A673 (cell line): Measurements from ENCODE around the gene HK1. TPM values are rescaled to one million over a fixed set of nuclear protein-coding genes. Genes with fewer than 3 reads are reported as not detected.

Experiments
- BruUV-seq: library from RNA; stranded (reverse); fragments of 400-500 nt; replicated peaks from 2 replicates; lab custom pipeline; 2021; lab: Mats Ljungman, UMichigan
- CTCF ChIA-PET: fragments of 300-600 bp; sonication (Branson Sonifier 250); formaldehyde crosslinking; loops from one replicate; lab custom pipeline; 2022; ENCODE audit warnings: antibody characterized with exemption; lab: Charles Lee
- POLR2A ChIA-PET: fragments of 300-600 bp; sonication (Branson Sonifier 250); formaldehyde crosslinking; loops from one replicate; lab custom pipeline; 2022; ENCODE audit warnings: antibody characterized with exemption; ENCODE audit not compliant: low non-redundant PET; lab: Charles Lee
- DNase-seq: peaks from one replicate; pipeline ENCODE4 v3.0.0-alpha.2; 2015; ENCODE audit warnings: low spot score
- H3K27ac ChIP-seq: fragments of 200-600 bp; sonication (generic); 2 replicates; pipeline ENCODE4 v1.5.1; 2016; ENCODE audit warnings: mixed run types, low read depth, mild to moderate bottlenecking, mixed read lengths, antibody characterized with exemption, low read length; ENCODE audit not compliant: poor library complexity, severe bottlenecking
- H3K27me3 ChIP-seq: fragments of 200-600 bp; sonication (generic); replicated peaks from 2 replicates; pipeline ENCODE4 v1.6.1; 2017; ENCODE audit warnings: mixed run types, low read depth, mild to moderate bottlenecking, mixed read lengths, antibody characterized with exemption, low read length; ENCODE audit not compliant: insufficient read depth, poor library complexity
- H3K36me3 ChIP-seq: fragments of 200-600 bp; sonication (generic); 2 replicates; pipeline ENCODE4 v1.6.1; 2016; ENCODE audit warnings: mixed run types, mild to moderate bottlenecking, mixed read lengths, antibody characterized with exemption, low read length; ENCODE audit not compliant: insufficient read depth, poor library complexity, severe bottlenecking
- H3K4me1 ChIP-seq: fragments of 200-600 bp; sonication (generic); 2 replicates; pipeline ENCODE4 v1.6.1; 2017; ENCODE audit warnings: mixed run types, mild to moderate bottlenecking, mixed read lengths, antibody characterized with exemption, low read length; ENCODE audit not compliant: insufficient read depth, poor library complexity, severe bottlenecking
- H3K4me3 ChIP-seq: fragments of 200-600 bp; sonication (generic); 2 replicates; pipeline ENCODE4 v1.5.1; 2016; ENCODE audit warnings: low read depth, mixed run types, mild to moderate bottlenecking, mixed read lengths, low read length; ENCODE audit not compliant: poor library complexity, severe bottlenecking
- H3K9me3 ChIP-seq: fragments of 200-600 bp; sonication (generic); 2 replicates; pipeline ENCODE4 v1.6.1; 2016; ENCODE audit warnings: mixed run types, low read depth, mild to moderate bottlenecking, mixed read lengths, antibody characterized with exemption, low read length; ENCODE audit not compliant: poor library complexity, severe bottlenecking
- EZH2 ChIP-seq: fragments of 200-600 bp; sonication (generic); IDR thresholded peaks from 2 replicates; pipeline ENCODE4 v1.6.1; 2017; ENCODE audit warnings: borderline replicate concordance, low read depth, mild to moderate bottlenecking, mixed read lengths, antibody characterized with exemption, low read length; ENCODE audit not compliant: poor library complexity, severe bottlenecking
- intact Hi-C: fragments of 100-400 bp; cut with micrococcal nuclease; formaldehyde crosslinking; loops from one replicate; pipeline ENCODE4 v1.10.0; 2022; ENCODE audit not compliant: unreplicated experiment
- total RNA-seq: library from RNA; stranded (reverse); gene quantifications from 2 replicates; pipeline ENCODE4 v1.2.3, GENCODE V29; 2021
- TF ChIP-seq, protein P1 (sequence below): fragments of 300-800, 200-600 bp; sonication (generic); conservative IDR thresholded peaks from 2 replicates; pipeline ENCODE4 v1.5.1; 2017; ENCODE audit warnings: low read depth, mild to moderate bottlenecking, antibody characterized with exemption, low read length, moderate library complexity, mixed read lengths

Gene HK1
- total RNA-seq, 1 experiment from 2014 or later = 107 TPM

DNA sequence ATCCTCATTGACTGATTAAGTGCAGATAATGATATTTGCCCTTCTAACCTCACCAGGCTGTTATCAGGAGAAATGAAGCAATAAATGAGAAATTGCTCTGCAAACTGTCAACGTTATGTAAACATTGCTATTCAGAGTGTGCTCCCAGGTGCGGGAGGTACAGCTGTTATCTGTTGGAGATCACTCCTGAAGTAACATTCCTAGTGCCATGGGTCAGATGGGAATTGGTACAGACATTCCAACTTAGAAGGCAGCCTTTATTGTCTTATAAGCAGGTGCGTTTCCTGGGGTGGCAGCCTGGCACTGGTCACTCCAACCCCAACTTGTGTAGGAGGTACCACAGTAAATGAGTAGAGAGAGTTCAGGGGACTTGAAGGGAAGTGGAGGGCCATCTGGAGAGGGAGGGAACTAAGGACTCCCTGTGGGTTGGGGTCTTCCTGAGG is 36.8 kb downstream of the HK1 start:
- Histone ChIP-seq H3K4me3 (no peak overlapping the region), H3K4me1 (peaks cover 13% of the 10 kb centered on the region), H3K36me3 (no peaks in the 10 kb centered on the region), H3K9me3 (no peaks in the 10 kb centered on the region), H3K27ac (no peak overlapping the region), H3K27me3 (no peaks in the 10 kb centered on the region)
- BruUV-seq = no TSS peak
- ChIA-PET POLR2A (no interaction called here), CTCF (no interaction called here)
- DNase-seq = no peak
- intact Hi-C loops = no loop called here
- TF ChIP-seq, protein P1, sequence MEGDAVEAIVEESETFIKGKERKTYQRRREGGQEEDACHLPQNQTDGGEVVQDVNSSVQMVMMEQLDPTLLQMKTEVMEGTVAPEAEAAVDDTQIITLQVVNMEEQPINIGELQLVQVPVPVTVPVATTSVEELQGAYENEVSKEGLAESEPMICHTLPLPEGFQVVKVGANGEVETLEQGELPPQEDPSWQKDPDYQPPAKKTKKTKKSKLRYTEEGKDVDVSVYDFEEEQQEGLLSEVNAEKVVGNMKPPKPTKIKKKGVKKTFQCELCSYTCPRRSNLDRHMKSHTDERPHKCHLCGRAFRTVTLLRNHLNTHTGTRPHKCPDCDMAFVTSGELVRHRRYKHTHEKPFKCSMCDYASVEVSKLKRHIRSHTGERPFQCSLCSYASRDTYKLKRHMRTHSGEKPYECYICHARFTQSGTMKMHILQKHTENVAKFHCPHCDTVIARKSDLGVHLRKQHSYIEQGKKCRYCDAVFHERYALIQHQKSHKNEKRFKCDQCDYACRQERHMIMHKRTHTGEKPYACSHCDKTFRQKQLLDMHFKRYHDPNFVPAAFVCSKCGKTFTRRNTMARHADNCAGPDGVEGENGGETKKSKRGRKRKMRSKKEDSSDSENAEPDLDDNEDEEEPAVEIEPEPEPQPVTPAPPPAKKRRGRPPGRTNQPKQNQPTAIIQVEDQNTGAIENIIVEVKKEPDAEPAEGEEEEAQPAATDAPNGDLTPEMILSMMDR = no peak
- TF ChIP-seq EZH2 = no peak

- no peak for TF ChIP-seq EZH2
- TF ChIP-seq, protein P1 = no peak
- Histone ChIP-seq H3K9me3 (no peaks in the 10 kb centered on the region), H3K4me3 (no peak overlapping the region), H3K27me3 (no peaks in the 10 kb centered on the region), H3K36me3 (no peaks in the 10 kb centered on the region), H3K4me1 (peaks cover 13% of the 10 kb centered on the region), H3K27ac (no peak overlapping the region)
- BruUV-seq = no TSS peak
- intact Hi-C loops = no loop called here
- DNase-seq = no peak
- POLR2A ChIA-PET = no interaction called here
- CTCF ChIA-PET = no interaction called here
These were observed 37.5 kb downstream of the HK1 start for GRCh38 chr10:69315610-69316312.

DNA sequence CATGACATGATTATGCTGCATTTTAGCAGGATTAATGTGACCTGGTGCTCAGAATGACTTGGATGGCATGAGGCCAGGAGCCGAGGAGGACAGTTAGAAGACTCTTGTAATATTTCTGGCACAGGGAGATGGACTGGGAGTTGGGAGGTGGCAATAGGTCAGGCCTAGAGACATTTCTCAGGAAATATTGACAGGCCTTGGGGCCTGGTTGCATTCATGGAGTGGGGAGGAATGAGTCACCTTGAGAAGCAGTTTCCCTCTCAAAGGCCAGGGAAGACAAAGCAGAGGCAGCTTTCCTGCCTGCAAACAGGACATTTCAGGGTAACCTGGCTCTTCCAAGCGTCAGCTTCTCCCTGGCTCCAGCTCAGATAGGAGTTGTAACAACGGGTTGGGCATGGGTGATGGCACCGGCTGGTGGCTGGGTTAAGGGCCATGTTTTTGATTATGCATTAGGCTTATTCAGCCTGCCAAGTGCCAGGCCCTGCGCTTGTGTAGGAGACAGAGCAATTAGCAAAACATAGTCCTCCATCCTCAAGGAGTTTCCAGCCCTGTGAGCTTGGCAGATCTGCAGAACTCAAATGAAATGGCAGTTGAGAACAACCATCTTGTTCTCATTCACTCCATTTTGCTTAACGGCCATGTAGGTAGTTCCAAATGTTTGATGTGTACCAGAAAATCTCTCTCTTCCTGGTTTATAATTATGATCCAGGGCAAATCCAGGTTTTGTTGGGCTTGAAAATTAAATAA is 38.2 kb downstream of the HK1 start:
- POLR2A ChIA-PET = no interaction called here
- intact Hi-C loops = no loop called here
- Histone ChIP-seq H3K27ac (no peak overlapping the region), H3K27me3 (no peaks in the 10 kb centered on the region), H3K4me3 (no peak overlapping the region), H3K9me3 (no peaks in the 10 kb centered on the region), H3K4me1 (peaks cover 19% of the 10 kb centered on the region), H3K36me3 (no peaks in the 10 kb centered on the region)
- BruUV-seq = no TSS peak
- no peak for DNase-seq
- TF ChIP-seq, protein P1 = no peak
- no peak for TF ChIP-seq EZH2
- CTCF ChIA-PET = no interaction called here
